Activated naive CD8-positive, alpha-beta T cell treated with anti-CD3 and anti-CD28 coated beads, Interleukin-2, amount 50 U/mL, for 24 hours (primary cell): ENCODE data around the gene TST.
A peak's percentile ranks its signal among the peaks of the same experiment; 100 is the strongest.

Experiments used
- ATAC-seq: fragments of 150-1000 bp; cut with Tn5 transposase; one replicate; pipeline ENCODE4 v1.10.0; 2021
- DNase-seq: peaks from one replicate; pipeline ENCODE4 v3.0.0; 2021
- H3K27ac Mint-ChIP-seq: one replicate; pipeline ENCODE4 v1.8.0; 2021; ENCODE audit warnings: mild to moderate bottlenecking, mixed read lengths
- H3K27me3 Mint-ChIP-seq: one replicate; pipeline ENCODE4 v1.8.0; 2021; ENCODE audit warnings: mixed read lengths
- H3K36me3 Mint-ChIP-seq: one replicate; pipeline ENCODE4 v1.8.0; 2021; ENCODE audit warnings: low read depth, mixed read lengths
- H3K4me1 Mint-ChIP-seq: one replicate; pipeline ENCODE4 v1.8.0; 2021; ENCODE audit warnings: mixed read lengths
- H3K4me3 Mint-ChIP-seq: one replicate; pipeline ENCODE4 v1.8.0; 2021; ENCODE audit warnings: mild to moderate bottlenecking, moderate library complexity, mixed read lengths
- H3K9me3 Mint-ChIP-seq: one replicate; pipeline ENCODE4 v1.8.0; 2021; ENCODE audit warnings: mixed read lengths

The TST gene

GRCh38 chr22:37047006-37047405 lies 27.8 kb upstream of the TST start:
- DNase-seq, result no peak
- no peaks in the 10 kb centered on the region for H3K36me3 Mint-ChIP-seq
- no peaks in the 10 kb centered on the region for H3K9me3 Mint-ChIP-seq
- no peak overlapping the region for H3K4me3 Mint-ChIP-seq
- no peak for ATAC-seq
- H3K27me3 Mint-ChIP-seq, result peaks cover 4% of the 10 kb centered on the region
- peaks cover 18% of the 10 kb centered on the region for H3K4me1 Mint-ChIP-seq
- H3K27ac Mint-ChIP-seq, result no peak overlapping the region

- Mint-ChIP-seq H3K4me1 (peaks cover 20% of the 10 kb centered on the region), H3K27me3 (peaks cover 4% of the 10 kb centered on the region), H3K27ac (no peak overlapping the region), H3K36me3 (no peaks in the 10 kb centered on the region), H3K4me3 (no peak overlapping the region), H3K9me3 (no peaks in the 10 kb centered on the region)
- DNase-seq (no peak), ATAC-seq (no peak)
Measured at GRCh38 chr22:37046589-37046988, 27.3 kb upstream of the TST start.

GRCh38 chr22:37045958-37046357 lies 26.7 kb upstream of the TST start:
- Mint-ChIP-seq H3K36me3 (no peaks in the 10 kb centered on the region), H3K9me3 (no peaks in the 10 kb centered on the region), H3K27me3 (peaks cover 4% of the 10 kb centered on the region), H3K4me1 (peaks cover 22% of the 10 kb centered on the region), H3K4me3 (no peak overlapping the region), H3K27ac (no peak overlapping the region)
- ATAC-seq (no peak), DNase-seq (no peak)

GRCh38 chr22:37044634-37045625 lies 25.7 kb upstream of the TST start:
- Mint-ChIP-seq H3K4me3 (no peak overlapping the region), H3K27me3 (peaks cover 4% of the 10 kb centered on the region), H3K36me3 (no peaks in the 10 kb centered on the region), H3K4me1 (peaks cover 25% of the 10 kb centered on the region), H3K9me3 (no peaks in the 10 kb centered on the region), H3K27ac (no peak overlapping the region)
- DNase-seq, result no peak
- ATAC-seq, result peak; percentile 78

- DNase-seq, result peak; percentile 57
- H3K27me3 Mint-ChIP-seq, result peaks cover 4% of the 10 kb centered on the region
- no peaks in the 10 kb centered on the region for H3K9me3 Mint-ChIP-seq
- no peak overlapping the region for H3K27ac Mint-ChIP-seq
- peak; percentile 83 for ATAC-seq
- peaks cover 25% of the 10 kb centered on the region for H3K4me1 Mint-ChIP-seq
- no peak overlapping the region for H3K4me3 Mint-ChIP-seq
- H3K36me3 Mint-ChIP-seq, result no peaks in the 10 kb centered on the region
Measured at GRCh38 chr22:37043828-37044538, 24.7 kb upstream of the TST start.

GRCh38 chr22:37043209-37043827 lies 24.1 kb upstream of the TST start:
- Mint-ChIP-seq H3K4me3 (no peak overlapping the region), H3K36me3 (no peaks in the 10 kb centered on the region), H3K4me1 (peaks cover 25% of the 10 kb centered on the region), H3K9me3 (no peaks in the 10 kb centered on the region), H3K27me3 (peaks cover 4% of the 10 kb centered on the region), H3K27ac (no peak overlapping the region)
- ATAC-seq (no peak), DNase-seq (no peak)

GRCh38 chr22:37039466-37039865 lies 20.2 kb upstream of the TST start:
- DNase-seq (no peak), ATAC-seq (no peak)
- Mint-ChIP-seq H3K4me1 (peaks cover 10% of the 10 kb centered on the region), H3K4me3 (no peak overlapping the region), H3K36me3 (no peaks in the 10 kb centered on the region), H3K9me3 (no peaks in the 10 kb centered on the region), H3K27me3 (peaks cover 9% of the 10 kb centered on the region), H3K27ac (no peak overlapping the region)

- no peaks in the 10 kb centered on the region for H3K36me3 Mint-ChIP-seq
- H3K9me3 Mint-ChIP-seq, result no peaks in the 10 kb centered on the region
- peaks cover 9% of the 10 kb centered on the region for H3K27me3 Mint-ChIP-seq
- H3K27ac Mint-ChIP-seq, result no peak overlapping the region
- peaks cover 9% of the 10 kb centered on the region for H3K4me1 Mint-ChIP-seq
- no peak for DNase-seq
- H3K4me3 Mint-ChIP-seq, result no peak overlapping the region
- ATAC-seq, result no peak
Measured at GRCh38 chr22:37037669-37038068, 18.4 kb upstream of the TST start.

- DNase-seq (no peak), ATAC-seq (no peak)
- Mint-ChIP-seq H3K9me3 (no peaks in the 10 kb centered on the region), H3K27me3 (peaks cover 9% of the 10 kb centered on the region), H3K36me3 (no peaks in the 10 kb centered on the region), H3K4me1 (peaks cover 9% of the 10 kb centered on the region), H3K4me3 (no peak overlapping the region), H3K27ac (no peak overlapping the region)
Measured at GRCh38 chr22:37036655-37037377, 17.6 kb upstream of the TST start.

- ATAC-seq (peak; percentile 24), DNase-seq (no peak)
- H3K4me3 Mint-ChIP-seq, result no peak overlapping the region
- no peaks in the 10 kb centered on the region for H3K36me3 Mint-ChIP-seq
- H3K27me3 Mint-ChIP-seq, result peaks cover 9% of the 10 kb centered on the region
- no peaks in the 10 kb centered on the region for H3K4me1 Mint-ChIP-seq
- H3K27ac Mint-ChIP-seq, result no peak overlapping the region
- no peaks in the 10 kb centered on the region for H3K9me3 Mint-ChIP-seq
Measured at GRCh38 chr22:37033605-37034430, 14.6 kb upstream of the TST start.

GRCh38 chr22:37032535-37033460 lies 13.6 kb upstream of the TST start:
- no peak overlapping the region for H3K4me3 Mint-ChIP-seq
- peaks cover 9% of the 10 kb centered on the region for H3K27me3 Mint-ChIP-seq
- no peaks in the 10 kb centered on the region for H3K9me3 Mint-ChIP-seq
- H3K36me3 Mint-ChIP-seq, result no peaks in the 10 kb centered on the region
- DNase-seq (no peak), ATAC-seq (no peak)
- no peaks in the 10 kb centered on the region for H3K4me1 Mint-ChIP-seq
- no peak overlapping the region for H3K27ac Mint-ChIP-seq

- Mint-ChIP-seq H3K4me1 (no peaks in the 10 kb centered on the region), H3K36me3 (no peaks in the 10 kb centered on the region), H3K9me3 (no peaks in the 10 kb centered on the region), H3K4me3 (no peak overlapping the region), H3K27me3 (peaks cover 7% of the 10 kb centered on the region), H3K27ac (no peak overlapping the region)
- ATAC-seq (no peak), DNase-seq (no peak)
Measured at GRCh38 chr22:37032134-37032534, 12.9 kb upstream of the TST start.
